HAP-1 (cell line): Measurements from ENCODE around the gene DYDC2.

Source experiments
- DNase-seq, 2 experiments: peaks; one replicate each; pipeline ENCODE4 v3.0.0-alpha.2; 2016 to 2020; ENCODE audit warnings: low spot score in 2 of 2
- H3K27me3 ChIP-seq: fragments of 250-450 bp; sonication (Bioruptor Pico); 2 replicates; pipeline ENCODE4 v1.5.1; 2020; ENCODE audit warnings: low read depth, mild to moderate bottlenecking, moderate library complexity
- H3K36me3 ChIP-seq: fragments of 250-450 bp; sonication (Bioruptor Pico); replicated peaks from 2 replicates; pipeline ENCODE4 v1.5.1; 2020; ENCODE audit warnings: mild to moderate bottlenecking
- H3K4me1 ChIP-seq: fragments of 250-450 bp; sonication (Bioruptor Pico); 2 replicates; pipeline ENCODE4 v1.5.1; 2020; ENCODE audit warnings: mild to moderate bottlenecking
- H3K4me3 ChIP-seq: fragments of 250-450 bp; sonication (Bioruptor Pico); 2 replicates; pipeline ENCODE4 v1.5.1; 2020; ENCODE audit warnings: mild to moderate bottlenecking, moderate library complexity
- H3K9me3 ChIP-seq: fragments of 250-450 bp; sonication (Bioruptor Pico); 2 replicates; pipeline ENCODE4 v1.5.1; 2020; ENCODE audit warnings: mild to moderate bottlenecking, moderate library complexity
- in situ Hi-C: fragments of 300-500 bp; cut with MboI; formaldehyde crosslinking; loops from 3 replicates; pipeline ENCODE4 v1.14.3; 2020; ENCODE audit warnings: low sequenced_read_pairs, inconsistent platforms, mixed read lengths

The DYDC2 gene

GRCh38 chr10:80356563-80356988, at the start of gene DYDC2, which contains the start of gene DYDC1:
Gene DYDC2, plus strand, starts transcription at chr10:80356781. Its CDS starts 5,663 bp downstream, at chr10:80362444.
Gene DYDC1, minus strand, starts transcription at chr10:80356755. Its CDS starts 4,154 bp downstream, at chr10:80352601.
- Histone ChIP-seq H3K27me3 (no peaks in the 10 kb centered on the region), H3K4me3 (peak within 1 kb of the TSS; percentile 26), H3K36me3 (no peaks in the 10 kb centered on the region), H3K9me3 (no peaks in the 10 kb centered on the region), H3K4me1 (no peaks in the 10 kb centered on the region; the same call in 1 of the 2 replicates)
- peak; percentile 38 to 76 for DNase-seq
- in situ Hi-C loops = no loop called here

DNA sequence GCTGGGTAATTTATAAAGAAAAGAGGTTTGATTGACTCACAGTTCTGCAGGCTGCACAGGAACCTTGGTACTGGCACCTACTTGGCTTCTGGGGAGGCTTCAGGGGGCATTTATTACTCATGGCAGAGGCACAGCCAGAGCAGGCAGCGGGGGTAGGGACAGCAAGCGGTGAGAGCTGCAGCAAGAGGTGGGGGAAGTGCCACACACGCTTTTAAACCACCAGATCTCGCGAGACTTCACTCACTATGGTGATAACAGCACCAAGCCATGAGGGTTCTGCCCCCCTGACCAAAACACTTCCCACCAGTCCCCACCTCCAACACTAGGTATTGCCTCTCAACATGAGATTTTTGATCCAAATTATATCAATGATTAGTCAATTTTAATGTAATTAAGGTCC, 43.1 kb upstream of the DYDC2 start:
- no peaks in the 10 kb centered on the region for H3K9me3 ChIP-seq
- no peak overlapping the region for H3K4me3 ChIP-seq
- H3K36me3 ChIP-seq = no peaks in the 10 kb centered on the region
- no peak for DNase-seq
- H3K4me1 ChIP-seq = no peaks in the 10 kb centered on the region
- in situ Hi-C loops = no loop called here
- no peaks in the 10 kb centered on the region for H3K27me3 ChIP-seq

DNA sequence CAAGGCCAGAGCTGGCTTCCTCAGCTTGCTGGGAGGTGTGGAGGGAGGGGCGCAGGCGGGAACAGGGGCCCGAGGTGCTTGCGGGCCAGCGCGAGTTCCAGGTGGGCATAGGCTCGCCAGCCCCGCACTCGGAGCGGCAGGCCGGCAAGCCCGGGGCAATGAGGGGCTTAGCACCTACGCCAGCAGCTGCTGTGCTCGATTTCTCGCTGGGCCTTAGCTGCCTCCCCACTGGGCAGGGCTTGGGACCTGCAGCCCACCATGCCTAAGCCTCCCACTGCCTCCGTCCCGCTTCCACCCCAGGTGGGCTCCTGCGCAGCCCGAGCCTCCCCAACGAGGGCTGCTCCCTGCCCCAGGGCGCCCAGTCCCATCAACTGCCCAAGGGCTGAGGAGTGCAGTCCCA, 41.2 kb upstream of the DYDC2 start:
- Histone ChIP-seq H3K9me3 (no peaks in the 10 kb centered on the region), H3K27me3 (no peaks in the 10 kb centered on the region), H3K36me3 (no peaks in the 10 kb centered on the region), H3K4me1 (no peaks in the 10 kb centered on the region), H3K4me3 (no peak overlapping the region)
- DNase-seq = no peak
- in situ Hi-C loops = no loop called here

DNA sequence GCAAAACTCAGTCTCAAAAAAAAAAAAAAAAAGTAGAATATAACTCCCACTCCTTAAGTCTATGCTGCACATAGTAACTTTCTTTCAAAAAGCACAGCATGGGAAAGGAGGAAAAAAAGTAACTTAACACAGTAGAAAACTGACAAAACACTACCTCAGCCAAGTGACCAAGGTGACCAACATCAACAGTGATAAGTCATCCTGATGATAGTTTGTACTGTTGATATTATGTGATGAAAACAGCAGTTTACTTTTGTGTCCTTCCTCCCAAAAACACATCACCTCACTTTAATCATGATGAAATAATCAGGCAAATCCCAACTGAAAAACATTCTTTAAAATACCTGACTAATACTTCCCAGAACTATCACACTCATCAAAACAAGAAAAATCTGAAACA, 37.8 kb upstream of the DYDC2 start:
- no peaks in the 10 kb centered on the region for H3K27me3 ChIP-seq
- H3K4me3 ChIP-seq = no peak overlapping the region
- no peak for DNase-seq
- H3K36me3 ChIP-seq = no peaks in the 10 kb centered on the region
- H3K9me3 ChIP-seq = no peaks in the 10 kb centered on the region
- in situ Hi-C loops = no loop called here
- H3K4me1 ChIP-seq = no peaks in the 10 kb centered on the region

GRCh38 chr10:80319318-80319717, 37.3 kb upstream of the DYDC2 start:
- Histone ChIP-seq H3K4me1 (no peaks in the 10 kb centered on the region), H3K9me3 (no peaks in the 10 kb centered on the region), H3K4me3 (no peak overlapping the region), H3K27me3 (no peaks in the 10 kb centered on the region), H3K36me3 (no peaks in the 10 kb centered on the region)
- in situ Hi-C loops = no loop called here
- no peak for DNase-seq

- Histone ChIP-seq H3K36me3 (no peaks in the 10 kb centered on the region), H3K4me3 (no peak overlapping the region), H3K27me3 (no peaks in the 10 kb centered on the region), H3K9me3 (no peaks in the 10 kb centered on the region), H3K4me1 (no peaks in the 10 kb centered on the region)
- in situ Hi-C loops = no loop called here
- no peak for DNase-seq
These were observed 36.8 kb upstream of the DYDC2 start for GRCh38 chr10:80319725-80320290.

DNA sequence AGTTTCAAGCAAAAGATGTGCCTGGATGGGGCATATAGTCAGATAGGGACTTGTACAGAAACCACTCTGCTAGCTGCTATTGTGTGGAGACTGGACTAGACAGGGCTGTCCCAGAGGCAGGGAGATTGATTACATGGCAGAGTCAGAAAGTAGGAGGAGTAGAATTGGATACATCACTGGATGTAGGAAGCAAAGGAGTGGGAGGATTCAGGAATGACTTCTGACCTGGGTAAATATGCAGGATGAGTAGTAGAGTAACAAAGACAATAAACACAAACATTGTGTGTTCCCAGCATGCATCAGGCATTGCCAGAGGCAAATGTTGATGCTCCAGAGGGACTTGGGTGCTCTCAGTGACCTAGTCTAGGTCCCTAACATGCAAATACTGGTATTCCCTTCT, 36.2 kb upstream of the DYDC2 start:
- Histone ChIP-seq H3K27me3 (no peaks in the 10 kb centered on the region), H3K4me3 (no peak overlapping the region), H3K36me3 (no peaks in the 10 kb centered on the region), H3K4me1 (no peaks in the 10 kb centered on the region), H3K9me3 (no peaks in the 10 kb centered on the region)
- in situ Hi-C loops = no loop called here
- DNase-seq = no peak

- no peaks in the 10 kb centered on the region for H3K36me3 ChIP-seq
- no peak for DNase-seq
- H3K4me3 ChIP-seq = no peak overlapping the region
- in situ Hi-C loops = no loop called here
- H3K9me3 ChIP-seq = no peaks in the 10 kb centered on the region
- no peaks in the 10 kb centered on the region for H3K27me3 ChIP-seq
- no peaks in the 10 kb centered on the region for H3K4me1 ChIP-seq
These were observed 35.4 kb upstream of the DYDC2 start for GRCh38 chr10:80321183-80321582.

- no peaks in the 10 kb centered on the region for H3K36me3 ChIP-seq
- H3K27me3 ChIP-seq = no peaks in the 10 kb centered on the region
- H3K9me3 ChIP-seq = no peaks in the 10 kb centered on the region
- in situ Hi-C loops = no loop called here
- H3K4me1 ChIP-seq = no peaks in the 10 kb centered on the region
- DNase-seq = no peak
- no peak overlapping the region for H3K4me3 ChIP-seq
These were observed 34.4 kb upstream of the DYDC2 start for GRCh38 chr10:80322158-80322557.

DNA sequence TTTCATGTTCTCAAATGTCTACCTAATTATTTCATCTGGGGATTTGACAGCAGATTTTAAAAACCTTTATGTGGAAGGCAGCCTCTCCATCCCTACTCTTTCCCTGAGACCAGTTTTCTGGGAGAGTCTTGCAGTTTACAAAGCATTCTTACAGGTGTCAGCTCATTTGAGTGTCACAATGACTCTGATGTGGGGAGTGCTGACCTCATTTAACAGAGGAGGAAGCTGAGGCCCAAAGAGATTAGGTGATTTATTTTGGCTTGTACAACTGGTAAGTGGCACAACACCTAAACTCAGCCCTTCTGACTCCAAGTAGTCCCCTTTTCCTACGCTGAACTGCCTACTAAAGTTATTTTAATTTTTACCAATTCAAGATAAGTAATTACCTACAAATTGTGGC, 33.9 kb upstream of the DYDC2 start:
- Histone ChIP-seq H3K9me3 (no peaks in the 10 kb centered on the region), H3K4me1 (no peaks in the 10 kb centered on the region), H3K27me3 (no peaks in the 10 kb centered on the region), H3K36me3 (no peaks in the 10 kb centered on the region), H3K4me3 (no peak overlapping the region)
- in situ Hi-C loops = no loop called here
- no peak for DNase-seq

DNA sequence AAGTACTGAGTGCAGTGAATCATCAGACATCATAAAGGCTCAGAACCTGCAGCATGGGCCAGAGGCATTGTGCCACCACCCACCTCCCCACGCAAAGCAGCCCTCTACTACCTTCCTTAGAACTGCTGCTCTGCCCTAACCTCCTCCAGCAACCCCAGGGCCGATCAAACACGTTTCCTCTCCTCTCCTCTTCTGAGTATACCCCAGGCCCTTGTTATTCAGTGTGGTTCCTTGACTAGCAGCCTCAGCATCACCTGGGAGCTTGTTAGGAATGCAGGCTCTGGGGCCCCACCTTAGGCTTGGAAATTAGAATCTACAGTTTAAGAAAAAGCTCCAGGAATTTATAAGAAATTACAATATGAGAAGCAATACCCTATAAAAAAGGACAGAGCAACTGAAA, 33.3 kb upstream of the DYDC2 start:
- in situ Hi-C loops = no loop called here
- DNase-seq = no peak
- H3K36me3 ChIP-seq = no peaks in the 10 kb centered on the region
- no peaks in the 10 kb centered on the region for H3K4me1 ChIP-seq
- H3K27me3 ChIP-seq = no peaks in the 10 kb centered on the region
- no peak overlapping the region for H3K4me3 ChIP-seq
- H3K9me3 ChIP-seq = no peaks in the 10 kb centered on the region

GRCh38 chr10:80324086-80324485, 32.5 kb upstream of the DYDC2 start:
- no peaks in the 10 kb centered on the region for H3K9me3 ChIP-seq

GRCh38 chr10:80324891-80325364, 31.7 kb upstream of the DYDC2 start:
- in situ Hi-C loops = no loop called here
- H3K9me3 ChIP-seq = no peaks in the 10 kb centered on the region
- no peaks in the 10 kb centered on the region for H3K36me3 ChIP-seq
- no peaks in the 10 kb centered on the region for H3K4me1 ChIP-seq
- H3K4me3 ChIP-seq = no peak overlapping the region
- no peak for DNase-seq
- H3K27me3 ChIP-seq = no peaks in the 10 kb centered on the region

More at GRCh38 chr10:80324086-80324485, 32.5 kb upstream of the DYDC2 start:
- DNase-seq = no peak
- Histone ChIP-seq H3K27me3 (no peaks in the 10 kb centered on the region), H3K36me3 (no peaks in the 10 kb centered on the region), H3K4me1 (no peaks in the 10 kb centered on the region), H3K4me3 (no peak overlapping the region)
- in situ Hi-C loops = no loop called here

DNA sequence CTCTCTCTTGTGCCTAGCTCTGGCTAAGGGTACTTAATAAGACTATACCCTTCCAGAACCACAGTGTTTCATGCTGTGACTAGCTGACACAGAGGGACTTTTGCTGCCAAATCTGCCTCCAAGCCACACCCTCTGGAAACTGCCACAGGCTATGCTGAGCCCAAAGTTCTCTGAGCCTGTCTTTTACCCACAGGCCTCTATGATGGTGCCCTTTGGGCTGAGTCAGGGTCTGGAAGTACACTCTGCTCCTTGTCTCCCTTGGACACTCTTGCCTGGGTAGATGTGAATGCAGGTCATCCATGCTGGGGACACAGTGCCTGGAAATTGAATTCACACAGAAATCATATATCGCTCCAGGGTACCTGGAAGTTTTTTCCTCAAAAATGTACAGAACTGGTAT, 22.6 kb upstream of the DYDC2 start:
- in situ Hi-C loops = no loop called here
- no peaks in the 10 kb centered on the region for H3K36me3 ChIP-seq
- no peaks in the 10 kb centered on the region for H3K4me1 ChIP-seq
- no peak for DNase-seq
- H3K4me3 ChIP-seq = no peak overlapping the region
- no peaks in the 10 kb centered on the region for H3K27me3 ChIP-seq
- no peaks in the 10 kb centered on the region for H3K9me3 ChIP-seq

DNA sequence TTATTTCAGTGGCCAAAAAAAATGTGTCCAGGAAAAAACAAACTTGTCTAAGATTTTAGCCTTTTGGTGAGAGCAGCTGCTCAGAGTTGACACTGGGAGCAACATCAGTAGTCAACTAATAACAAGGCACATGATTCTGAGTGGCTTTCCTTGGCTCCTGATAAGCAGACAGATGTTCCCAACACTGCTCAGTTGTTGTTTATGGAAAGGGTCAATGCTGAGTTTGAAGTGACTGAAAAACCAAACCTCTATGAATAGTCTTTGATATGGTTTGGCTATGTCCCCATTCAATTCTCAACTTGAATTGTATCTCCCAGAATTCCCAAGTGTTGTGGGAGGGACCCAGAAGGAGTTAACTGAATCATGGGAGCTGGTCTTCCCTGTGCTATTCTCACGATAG, 12.3 kb upstream of the DYDC2 start:
- Histone ChIP-seq H3K9me3 (no peaks in the 10 kb centered on the region), H3K27me3 (no peaks in the 10 kb centered on the region), H3K4me3 (no peak overlapping the region), H3K36me3 (no peaks in the 10 kb centered on the region), H3K4me1 (no peaks in the 10 kb centered on the region)
- DNase-seq = no peak
- in situ Hi-C loops = no loop called here
